HEK293 (cell line): Measurements from ENCODE around the gene EDC3.

Experiments
- CTCF ChIA-PET: fragments of 350-600 bp; formaldehyde crosslinking; extraction: SDS; loops from one replicate; lab custom pipeline; 2021; ENCODE audit warnings: antibody characterized with exemption; lab: Yijun Ruan, JAX
- POLR2A ChIA-PET: fragments of 300-600 bp; formaldehyde crosslinking; extraction: SDS; loops from one replicate; lab custom pipeline; 2020; ENCODE audit warnings: antibody characterized with exemption, inconsistent platforms; lab: Yijun Ruan, JAX
- H3K27ac ChIP-seq: fragments of 200-500 bp; sonication (Bioruptor generic); 2 replicates; pipeline ENCODE4 v1.5.1; 2014; ENCODE audit warnings: low read depth, low read length, control low read depth, inconsistent platforms; ENCODE audit errors: extremely low read depth
- H3K36me3 ChIP-seq, 2 experiments: fragments of 200-500 bp in 1 of 2; sonication (Bioruptor generic) in 1 of 2; 1 replicate in 1 of 2; 2 replicates in 1 of 2; pipeline ENCODE4 v1.5.1; 2014 to 2017; ENCODE audit warnings: inconsistent platforms in 2 of 2, low read length in 2 of 2; ENCODE audit not compliant: control insufficient read depth in 2 of 2, insufficient read depth in 1 of 2
- H3K4me1 ChIP-seq: fragments of 200-500 bp; sonication (Bioruptor generic); 2 replicates; pipeline ENCODE4 v1.5.1; 2014; ENCODE audit warnings: mild to moderate bottlenecking, low read length, inconsistent platforms; ENCODE audit not compliant: control insufficient read depth, insufficient read depth
- H3K4me3 ChIP-seq: 2 replicates; pipeline ENCODE4 v1.5.1; 2011; ENCODE audit warnings: low read depth, mild to moderate bottlenecking, control low read depth, low read length, moderate library complexity
- H3K9me3 ChIP-seq: fragments of 200-500 bp; sonication (Bioruptor generic); 2 replicates; pipeline ENCODE4 v1.5.1; 2014; ENCODE audit warnings: low read depth, low read length, inconsistent platforms; ENCODE audit not compliant: control insufficient read depth, insufficient read depth
- IKZF3 ChIP-seq: fragments of 450-650 bp; IDR thresholded peaks from 2 replicates; pipeline ENCODE4 v1.5.0; 2018; ENCODE audit warnings: missing biosample characterization, mild to moderate bottlenecking, missing genetic modification characterization, moderate library complexity
- KLF7 ChIP-seq: fragments of 450-650 bp; formaldehyde crosslinking; IDR thresholded peaks from 2 replicates; pipeline ENCODE4 v1.5.1; 2016; ENCODE audit warnings: missing biosample characterization, missing genetic modification characterization, borderline replicate concordance
- MYNN ChIP-seq: fragments of 450-650 bp; formaldehyde crosslinking; IDR thresholded peaks from 2 replicates; pipeline ENCODE4 v1.5.1; 2016; ENCODE audit warnings: missing biosample characterization, missing genetic modification characterization, borderline replicate concordance
- PRDM1 ChIP-seq: fragments of 450-650 bp; formaldehyde crosslinking; IDR thresholded peaks from 2 replicates; pipeline ENCODE4; 2016; ENCODE audit warnings: missing biosample characterization, missing genetic modification characterization
- RBAK ChIP-seq: fragments of 450-650 bp; formaldehyde crosslinking; IDR thresholded peaks from 2 replicates; pipeline ENCODE4 v1.5.1; 2016; ENCODE audit warnings: missing biosample characterization, missing genetic modification characterization
- REPIN1 ChIP-seq: fragments of 450-650 bp; formaldehyde crosslinking; IDR thresholded peaks from 2 replicates; pipeline ENCODE4 v1.5.1; 2017; ENCODE audit warnings: missing biosample characterization, missing genetic modification characterization, low read depth
- TRIM28 ChIP-seq: IDR thresholded peaks from 2 replicates; pipeline ENCODE4 v1.6.1; 2011; ENCODE audit warnings: low read length, control low read depth, borderline replicate concordance
- WT1 ChIP-seq: fragments of 450-650 bp; formaldehyde crosslinking; IDR thresholded peaks from 2 replicates; pipeline ENCODE4 v1.5.1; 2016; ENCODE audit warnings: missing biosample characterization, missing genetic modification characterization
- ZNF214 ChIP-seq: fragments of 450-650 bp; formaldehyde crosslinking; IDR thresholded peaks from 2 replicates; pipeline ENCODE4 v1.5.1; 2017; ENCODE audit warnings: missing biosample characterization, mild to moderate bottlenecking, missing genetic modification characterization, borderline replicate concordance
- ZNF24 ChIP-seq: fragments of 450-650 bp; formaldehyde crosslinking; IDR thresholded peaks from 2 replicates; pipeline ENCODE4 v1.5.1; 2016; ENCODE audit warnings: missing biosample characterization, missing genetic modification characterization
- ZNF302 ChIP-seq: fragments of 450-650 bp; formaldehyde crosslinking; IDR thresholded peaks from 2 replicates; pipeline ENCODE4 v1.5.1; 2016; ENCODE audit warnings: missing biosample characterization, missing genetic modification characterization, low read depth
- ZNF423 ChIP-seq: fragments of 450-650 bp; formaldehyde crosslinking; IDR thresholded peaks from 2 replicates; pipeline ENCODE4 v1.5.1; 2016; ENCODE audit warnings: missing biosample characterization, missing genetic modification characterization
- ZNF433 ChIP-seq: fragments of 450-650 bp; formaldehyde crosslinking; IDR thresholded peaks from 2 replicates; pipeline ENCODE4 v1.5.1; 2016; ENCODE audit warnings: missing biosample characterization, missing genetic modification characterization, low read depth
- ZNF48 ChIP-seq: fragments of 450-650 bp; formaldehyde crosslinking; IDR thresholded peaks from 2 replicates; pipeline ENCODE4 v1.5.1; 2016; ENCODE audit warnings: missing biosample characterization, missing genetic modification characterization
- ZNF529 ChIP-seq: fragments of 450-650 bp; formaldehyde crosslinking; IDR thresholded peaks from 2 replicates; pipeline ENCODE4 v1.5.1; 2017; ENCODE audit warnings: missing genetic modification characterization, missing biosample characterization; ENCODE audit not compliant: insufficient replicate concordance
- ZNF548 ChIP-seq: fragments of 450-650 bp; formaldehyde crosslinking; IDR thresholded peaks from 2 replicates; pipeline ENCODE4 v1.5.1; 2016; ENCODE audit warnings: missing biosample characterization, missing genetic modification characterization
- ZNF560 ChIP-seq: fragments of 450-650 bp; formaldehyde crosslinking; IDR thresholded peaks from 2 replicates; pipeline ENCODE4 v1.5.1; 2017; ENCODE audit warnings: missing biosample characterization, missing genetic modification characterization, borderline replicate concordance
- ZNF596 ChIP-seq: fragments of 450-650 bp; IDR thresholded peaks from 2 replicates; pipeline ENCODE4 v1.5.0; 2018; ENCODE audit warnings: missing biosample characterization, mild to moderate bottlenecking, missing genetic modification characterization, moderate library complexity
- ZNF621 ChIP-seq: fragments of 450-650 bp; formaldehyde crosslinking; IDR thresholded peaks from 2 replicates; pipeline ENCODE4 v1.5.1; 2017; ENCODE audit warnings: missing biosample characterization, missing genetic modification characterization
- ZNF792 ChIP-seq: fragments of 450-650 bp; formaldehyde crosslinking; IDR thresholded peaks from 2 replicates; pipeline ENCODE4 v1.5.1; 2016; ENCODE audit warnings: missing biosample characterization, missing genetic modification characterization
- ZNF837 ChIP-seq: fragments of 450-650 bp; formaldehyde crosslinking; IDR thresholded peaks from 2 replicates; pipeline ENCODE4 v1.5.1; 2016; ENCODE audit warnings: missing biosample characterization, missing genetic modification characterization
- ZNF843 ChIP-seq: fragments of 450-650 bp; formaldehyde crosslinking; IDR thresholded peaks from 2 replicates; pipeline ENCODE4 v1.5.1; 2016; ENCODE audit warnings: missing biosample characterization, missing genetic modification characterization
- TF ChIP-seq, protein P1 (sequence below): fragments of 450-650 bp; formaldehyde crosslinking; IDR thresholded peaks from 2 replicates; pipeline ENCODE4 v1.5.1; 2016; ENCODE audit warnings: missing biosample characterization, missing genetic modification characterization
- TF ChIP-seq, protein P2 (sequence below): fragments of 450-650 bp; formaldehyde crosslinking; IDR thresholded peaks from 2 replicates; pipeline ENCODE4 v1.5.1; 2016; ENCODE audit warnings: missing biosample characterization, missing genetic modification characterization
- TF ChIP-seq, protein P3 (sequence below): fragments of 450-650 bp; formaldehyde crosslinking; IDR thresholded peaks from 2 replicates; pipeline ENCODE4 v1.5.1; 2016; ENCODE audit warnings: missing biosample characterization, missing genetic modification characterization
- TF ChIP-seq, protein P4 (sequence below): fragments of 450-650 bp; formaldehyde crosslinking; IDR thresholded peaks from 2 replicates; pipeline ENCODE4 v1.5.1; 2016; ENCODE audit warnings: missing biosample characterization, missing genetic modification characterization

Gene EDC3

DNA sequence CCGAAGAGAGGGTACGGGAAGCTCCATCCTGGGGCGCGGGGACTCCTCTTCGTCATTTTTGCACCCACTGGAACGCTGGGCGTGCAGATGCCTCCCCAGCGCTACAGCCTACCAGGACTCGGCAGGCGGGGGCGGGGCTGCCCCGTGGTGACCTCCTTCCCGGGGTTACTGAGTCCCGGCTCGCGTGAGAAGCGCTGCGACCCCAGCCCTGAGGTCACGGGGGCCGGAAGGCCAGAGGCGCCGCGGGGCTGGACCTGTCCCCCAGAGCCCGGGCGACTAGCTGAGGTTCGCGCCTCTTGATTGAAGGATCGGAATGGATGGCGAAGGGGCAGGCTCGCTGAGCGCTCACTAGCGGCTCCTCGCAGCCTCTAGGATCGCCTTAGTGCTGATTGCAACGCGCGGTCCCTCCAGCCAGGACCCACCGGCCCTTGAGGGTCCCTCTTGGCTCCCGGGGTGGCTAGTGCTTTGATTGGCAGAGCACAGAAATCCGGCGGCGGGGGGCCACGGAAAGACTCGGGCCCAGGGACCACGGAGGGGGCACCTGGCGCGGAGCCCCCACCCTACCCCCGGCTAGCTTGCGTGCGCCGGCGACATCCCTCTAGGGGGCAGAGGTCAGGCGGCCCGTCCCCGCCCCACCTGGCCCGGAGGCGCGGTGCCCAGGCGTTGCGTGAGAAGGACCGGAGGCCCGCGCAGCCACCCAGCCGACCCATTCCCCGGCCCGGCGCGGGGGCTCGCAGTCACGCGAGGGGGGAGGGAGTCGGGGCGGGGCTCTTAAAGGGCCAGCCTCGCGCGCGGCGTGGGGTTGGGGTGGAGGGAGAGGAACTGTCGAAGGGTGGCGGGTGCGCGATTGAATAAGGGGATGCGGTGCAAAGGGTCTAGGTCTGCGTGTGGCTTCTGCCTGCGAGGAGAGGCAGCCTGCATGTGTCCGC is 30.3 kb upstream of the EDC3 start (continued):
- TF ChIP-seq ZNF24 (tag by site-specific recombination) (no peak), ZNF596 (tag by site-specific recombination) (no peak), ZNF423 (0 out of 2 replicates have a peak, but pooled peaks have one; percentile 6), WT1 (tag by site-specific recombination) (peak; percentile 10; the same call in 1 of the 2 replicates), ZNF792 (tag by site-specific recombination) (no peak), ZNF433 (tag by site-specific recombination) (no peak), ZNF214 (tag by site-specific recombination) (no peak), MYNN (tag by site-specific recombination) (no peak), ZNF48 (tag by site-specific recombination) (no peak), RBAK (no peak), REPIN1 (tag by site-specific recombination) (no peak), ZNF621 (tag by site-specific recombination) (no peak), ZNF843 (tag by site-specific recombination) (no peak), KLF7 (tag by site-specific recombination) (peak; percentile 93)
- TF ChIP-seq, protein P1, sequence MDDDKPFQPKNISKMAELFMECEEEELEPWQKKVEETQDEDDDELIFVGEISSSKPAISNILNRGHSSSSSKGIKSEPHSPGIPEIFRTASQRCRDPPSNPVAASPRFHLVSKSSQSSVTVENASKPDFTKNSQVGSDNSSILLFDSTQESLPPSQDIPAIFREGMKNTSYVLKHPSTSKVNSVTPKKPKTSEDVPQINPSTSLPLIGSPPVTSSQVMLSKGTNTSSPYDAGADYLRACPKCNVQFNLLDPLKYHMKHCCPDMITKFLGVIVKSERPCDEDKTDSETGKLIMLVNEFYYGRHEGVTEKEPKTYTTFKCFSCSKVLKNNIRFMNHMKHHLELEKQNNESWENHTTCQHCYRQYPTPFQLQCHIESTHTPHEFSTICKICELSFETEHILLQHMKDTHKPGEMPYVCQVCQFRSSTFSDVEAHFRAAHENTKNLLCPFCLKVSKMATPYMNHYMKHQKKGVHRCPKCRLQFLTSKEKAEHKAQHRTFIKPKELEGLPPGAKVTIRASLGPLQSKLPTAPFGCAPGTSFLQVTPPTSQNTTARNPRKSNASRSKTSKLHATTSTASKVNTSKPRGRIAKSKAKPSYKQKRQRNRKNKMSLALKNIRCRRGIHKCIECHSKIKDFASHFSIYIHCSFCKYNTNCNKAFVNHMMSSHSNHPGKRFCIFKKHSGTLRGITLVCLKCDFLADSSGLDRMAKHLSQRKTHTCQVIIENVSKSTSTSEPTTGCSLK (tag by site-specific recombination), result no peak
- TF ChIP-seq, protein P2, sequence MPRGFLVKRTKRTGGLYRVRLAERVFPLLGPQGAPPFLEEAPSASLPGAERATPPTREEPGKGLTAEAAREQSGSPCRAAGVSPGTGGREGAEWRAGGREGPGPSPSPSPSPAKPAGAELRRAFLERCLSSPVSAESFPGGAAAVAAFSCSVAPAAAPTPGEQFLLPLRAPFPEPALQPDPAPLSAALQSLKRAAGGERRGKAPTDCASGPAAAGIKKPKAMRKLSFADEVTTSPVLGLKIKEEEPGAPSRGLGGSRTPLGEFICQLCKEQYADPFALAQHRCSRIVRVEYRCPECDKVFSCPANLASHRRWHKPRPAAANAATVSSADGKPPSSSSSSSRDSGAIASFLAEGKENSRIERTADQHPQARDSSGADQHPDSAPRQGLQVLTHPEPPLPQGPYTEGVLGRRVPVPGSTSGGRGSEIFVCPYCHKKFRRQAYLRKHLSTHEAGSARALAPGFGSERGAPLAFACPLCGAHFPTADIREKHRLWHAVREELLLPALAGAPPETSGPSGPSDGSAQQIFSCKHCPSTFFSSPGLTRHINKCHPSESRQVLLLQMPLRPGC (tag by site-specific recombination), result 0 out of 2 replicates have a peak, but pooled peaks have one; percentile 17

DNA sequence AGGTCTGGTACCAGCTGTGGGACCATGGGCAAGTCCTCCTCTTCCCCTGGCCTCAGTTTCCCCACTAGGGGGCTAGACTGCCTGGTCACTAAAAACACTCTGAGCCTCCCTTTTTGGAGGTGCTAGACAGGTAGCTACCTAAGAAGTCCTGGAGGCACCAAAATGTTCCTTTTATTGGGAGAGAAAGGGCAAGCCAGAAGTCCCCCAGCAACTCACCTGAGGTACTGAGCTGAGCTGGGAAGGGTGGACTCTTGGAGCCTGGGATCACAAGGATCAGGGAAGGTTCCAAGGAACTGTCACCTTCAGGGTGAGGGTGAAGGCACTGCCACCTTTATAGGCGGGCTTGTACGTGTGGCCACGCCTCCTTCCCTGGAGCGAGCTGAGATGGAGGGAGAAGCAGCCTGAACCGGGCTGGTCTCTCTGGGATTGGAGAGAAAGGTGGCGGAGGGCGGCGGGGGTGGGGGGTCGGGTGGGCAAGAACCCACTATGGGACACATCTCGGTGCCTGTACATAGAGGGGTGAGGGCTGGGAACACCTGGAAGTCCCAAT is 29.5 kb upstream of the EDC3 start, which contains the start of gene CYP1A1:
Gene CYP1A1 (minus strand): TSS at position 304 of the 550 bp plus-strand sequence. CDS start 2,431 bp downstream, outside the sequence.
- Histone ChIP-seq H3K36me3 (no peaks in the 10 kb centered on the region), H3K4me1 (no peaks in the 10 kb centered on the region; the same call in 1 of the 2 replicates), H3K4me3 (peak within 1 kb of the TSS; percentile 48), H3K27ac (peak within 1 kb of the TSS; percentile 61; the same call in 1 of the 2 replicates), H3K9me3 (no peaks in the 10 kb centered on the region)
- no peak for TF ChIP-seq ZNF548 (tag by site-specific recombination)
- peak; percentile 78 for TF ChIP-seq PRDM1
- TF ChIP-seq, protein P3, sequence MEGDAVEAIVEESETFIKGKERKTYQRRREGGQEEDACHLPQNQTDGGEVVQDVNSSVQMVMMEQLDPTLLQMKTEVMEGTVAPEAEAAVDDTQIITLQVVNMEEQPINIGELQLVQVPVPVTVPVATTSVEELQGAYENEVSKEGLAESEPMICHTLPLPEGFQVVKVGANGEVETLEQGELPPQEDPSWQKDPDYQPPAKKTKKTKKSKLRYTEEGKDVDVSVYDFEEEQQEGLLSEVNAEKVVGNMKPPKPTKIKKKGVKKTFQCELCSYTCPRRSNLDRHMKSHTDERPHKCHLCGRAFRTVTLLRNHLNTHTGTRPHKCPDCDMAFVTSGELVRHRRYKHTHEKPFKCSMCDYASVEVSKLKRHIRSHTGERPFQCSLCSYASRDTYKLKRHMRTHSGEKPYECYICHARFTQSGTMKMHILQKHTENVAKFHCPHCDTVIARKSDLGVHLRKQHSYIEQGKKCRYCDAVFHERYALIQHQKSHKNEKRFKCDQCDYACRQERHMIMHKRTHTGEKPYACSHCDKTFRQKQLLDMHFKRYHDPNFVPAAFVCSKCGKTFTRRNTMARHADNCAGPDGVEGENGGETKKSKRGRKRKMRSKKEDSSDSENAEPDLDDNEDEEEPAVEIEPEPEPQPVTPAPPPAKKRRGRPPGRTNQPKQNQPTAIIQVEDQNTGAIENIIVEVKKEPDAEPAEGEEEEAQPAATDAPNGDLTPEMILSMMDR (tag by site-specific recombination), result no peak
- TF ChIP-seq TRIM28, result no peak
- TF ChIP-seq IKZF3 (tag by site-specific recombination), result peak; percentile 10
- TF ChIP-seq ZNF302 (tag by site-specific recombination), result no peak
- no peak for TF ChIP-seq ZNF837 (tag by site-specific recombination)
- TF ChIP-seq, protein P4, sequence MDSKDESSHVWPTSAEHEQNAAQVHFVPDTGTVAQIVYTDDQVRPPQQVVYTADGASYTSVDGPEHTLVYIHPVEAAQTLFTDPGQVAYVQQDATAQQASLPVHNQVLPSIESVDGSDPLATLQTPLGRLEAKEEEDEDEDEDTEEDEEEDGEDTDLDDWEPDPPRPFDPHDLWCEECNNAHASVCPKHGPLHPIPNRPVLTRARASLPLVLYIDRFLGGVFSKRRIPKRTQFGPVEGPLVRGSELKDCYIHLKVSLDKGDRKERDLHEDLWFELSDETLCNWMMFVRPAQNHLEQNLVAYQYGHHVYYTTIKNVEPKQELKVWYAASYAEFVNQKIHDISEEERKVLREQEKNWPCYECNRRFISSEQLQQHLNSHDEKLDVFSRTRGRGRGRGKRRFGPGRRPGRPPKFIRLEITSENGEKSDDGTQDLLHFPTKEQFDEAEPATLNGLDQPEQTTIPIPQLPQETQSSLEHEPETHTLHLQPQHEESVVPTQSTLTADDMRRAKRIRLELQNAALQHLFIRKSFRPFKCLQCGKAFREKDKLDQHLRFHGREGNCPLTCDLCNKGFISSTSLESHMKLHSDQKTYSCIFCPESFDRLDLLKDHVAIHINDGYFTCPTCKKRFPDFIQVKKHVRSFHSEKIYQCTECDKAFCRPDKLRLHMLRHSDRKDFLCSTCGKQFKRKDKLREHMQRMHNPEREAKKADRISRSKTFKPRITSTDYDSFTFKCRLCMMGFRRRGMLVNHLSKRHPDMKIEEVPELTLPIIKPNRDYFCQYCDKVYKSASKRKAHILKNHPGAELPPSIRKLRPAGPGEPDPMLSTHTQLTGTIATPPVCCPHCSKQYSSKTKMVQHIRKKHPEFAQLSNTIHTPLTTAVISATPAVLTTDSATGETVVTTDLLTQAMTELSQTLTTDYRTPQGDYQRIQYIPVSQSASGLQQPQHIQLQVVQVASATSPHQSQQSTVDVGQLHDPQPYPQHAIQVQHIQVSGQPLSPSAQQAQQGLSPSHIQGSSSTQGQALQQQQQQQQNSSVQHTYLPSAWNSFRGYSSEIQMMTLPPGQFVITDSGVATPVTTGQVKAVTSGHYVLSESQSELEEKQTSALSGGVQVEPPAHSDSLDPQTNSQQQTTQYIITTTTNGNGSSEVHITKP (tag by site-specific recombination), result 0 out of 2 replicates have a peak, but pooled peaks have one; percentile 31
- TF ChIP-seq ZNF529 (tag by site-specific recombination), result no peak
- TF ChIP-seq ZNF560 (tag by site-specific recombination), result no peak
- CTCF ChIA-PET, result interaction anchor here (0.5 to 2.0 kb wide), 12 partner anchors 11 to 516 kb away, joined by 3 to 11 read pairs (median 3); no protein-coding TSS in a partner anchor
- POLR2A ChIA-PET, result interaction anchor here (0.6 to 2.8 kb wide), 5 partner anchors 35 to 966 kb away, joined by 3 to 11 read pairs (median 4); no protein-coding TSS in a partner anchor
